WTC11 (cell line): Measurements from ENCODE around the gene HGS. TPM values are rescaled to one million over a fixed set of nuclear protein-coding genes. Genes with fewer than 3 reads are reported as not detected.
A peak's percentile ranks its signal among the peaks of the same experiment; 100 is the strongest.

Source experiments
- ARID4B ChIP-seq: sonication (generic); formaldehyde crosslinking; IDR thresholded peaks from 2 replicates; pipeline ENCODE4 v1.8.0; 2023; ENCODE audit warnings: missing genetic modification reagents, mild to moderate bottlenecking, borderline replicate concordance
- ATF1 ChIP-seq: sonication (generic); formaldehyde crosslinking; IDR thresholded peaks from 2 replicates; pipeline ENCODE4 v1.8.1; 2023; ENCODE audit warnings: mild to moderate bottlenecking, moderate library complexity, missing genetic modification reagents
- CREM ChIP-seq: sonication (generic); formaldehyde crosslinking; IDR thresholded peaks from 2 replicates; pipeline ENCODE4 v1.8.1; 2022; ENCODE audit warnings: mild to moderate bottlenecking, missing genetic modification reagents, moderate library complexity
- ESRRA ChIP-seq: sonication (generic); formaldehyde crosslinking; IDR thresholded peaks from 2 replicates; pipeline ENCODE4 v1.8.1; 2022; ENCODE audit warnings: mild to moderate bottlenecking, missing genetic modification reagents, borderline replicate concordance
- FOXP4 ChIP-seq: sonication (generic); formaldehyde crosslinking; IDR thresholded peaks from 2 replicates; pipeline ENCODE4 v1.8.0; 2022; ENCODE audit warnings: mild to moderate bottlenecking, missing genetic modification reagents
- GRHL2 ChIP-seq: fragments of 250-450 bp; sonication (Bioruptor Pico); IDR thresholded peaks from 2 replicates; pipeline ENCODE4 v1.8.0; 2022; ENCODE audit warnings: mild to moderate bottlenecking, moderate library complexity; ENCODE audit not compliant: insufficient replicate concordance, severe bottlenecking
- HMGXB4 ChIP-seq: sonication (generic); formaldehyde crosslinking; IDR thresholded peaks from 2 replicates; pipeline ENCODE4 v1.8.1; 2023; ENCODE audit warnings: mild to moderate bottlenecking, moderate library complexity, missing genetic modification reagents
- IRF2 ChIP-seq: sonication (generic); formaldehyde crosslinking; IDR thresholded peaks from 2 replicates; pipeline ENCODE4 v1.8.0; 2022; ENCODE audit warnings: low read depth, missing genetic modification reagents, borderline replicate concordance
- JUN ChIP-seq: sonication (generic); formaldehyde crosslinking; IDR thresholded peaks from 2 replicates; pipeline ENCODE4 v1.8.0; 2023; ENCODE audit warnings: mild to moderate bottlenecking, missing genetic modification reagents
- KAT7 ChIP-seq: sonication (generic); formaldehyde crosslinking; IDR thresholded peaks from 2 replicates; pipeline ENCODE4 v1.8.1; 2023; ENCODE audit warnings: missing genetic modification reagents, mild to moderate bottlenecking, borderline replicate concordance
- MYBL2 ChIP-seq: sonication (generic); formaldehyde crosslinking; IDR thresholded peaks from 2 replicates; pipeline ENCODE4 v1.8.1; 2023; ENCODE audit warnings: mild to moderate bottlenecking, moderate library complexity, missing genetic modification reagents
- NFE2L1 ChIP-seq: sonication (generic); formaldehyde crosslinking; IDR thresholded peaks from 2 replicates; pipeline ENCODE4 v1.8.1; 2023; ENCODE audit warnings: missing genetic modification reagents
- SOX15 ChIP-seq: fragments of 250-450 bp; sonication (Bioruptor Pico); IDR thresholded peaks from 2 replicates; pipeline ENCODE4 v1.9.0; 2021; ENCODE audit warnings: mild to moderate bottlenecking
- TCF7 ChIP-seq: sonication (generic); formaldehyde crosslinking; IDR thresholded peaks from 2 replicates; pipeline ENCODE4 v1.8.0; 2022; ENCODE audit warnings: mild to moderate bottlenecking, low read depth, missing genetic modification reagents, moderate library complexity
- TEAD1 ChIP-seq: sonication (generic); formaldehyde crosslinking; IDR thresholded peaks from 2 replicates; pipeline ENCODE4 v1.8.0; 2022; ENCODE audit warnings: mild to moderate bottlenecking, missing genetic modification reagents
- USF1 ChIP-seq: sonication (generic); formaldehyde crosslinking; IDR thresholded peaks from 2 replicates; pipeline ENCODE4 v1.8.0; 2022; ENCODE audit warnings: mild to moderate bottlenecking, missing genetic modification reagents
- USF2 ChIP-seq: sonication (generic); formaldehyde crosslinking; IDR thresholded peaks from 2 replicates; pipeline ENCODE4 v1.8.1; 2023; ENCODE audit warnings: mild to moderate bottlenecking, missing genetic modification reagents, moderate library complexity
- ZBTB21 ChIP-seq: sonication (generic); formaldehyde crosslinking; IDR thresholded peaks from 2 replicates; pipeline ENCODE4 v1.8.1; 2023; ENCODE audit warnings: mild to moderate bottlenecking, missing genetic modification reagents, borderline replicate concordance
- ZNF219 ChIP-seq: sonication (generic); formaldehyde crosslinking; IDR thresholded peaks from 2 replicates; pipeline ENCODE4 v1.8.0; 2023; ENCODE audit warnings: missing genetic modification reagents, mild to moderate bottlenecking, borderline replicate concordance
- ZNF317 ChIP-seq: sonication (generic); formaldehyde crosslinking; IDR thresholded peaks from 2 replicates; pipeline ENCODE4 v1.8.1; 2023; ENCODE audit warnings: low read depth, mild to moderate bottlenecking, moderate library complexity, missing genetic modification reagents, borderline replicate concordance
- ZNF425 ChIP-seq: fragments of 250-450 bp; sonication (Bioruptor Pico); conservative IDR thresholded peaks from 2 replicates; pipeline ENCODE4 v1.9.0; 2021; ENCODE audit warnings: mild to moderate bottlenecking
- total RNA-seq: library from RNA; stranded (reverse); gene quantifications from 3 replicates; pipeline ENCODE4 v1.2.3, GENCODE V29; 2021

Gene HGS
- total RNA-seq, 1 experiment from 2014 or later = 113 TPM

- TF ChIP-seq ZNF317 (no peak), ATF1 (CRISPR knock-in tag) (no peak), ZNF219 (CRISPR knock-in tag) (no peak), CREM (no peak; the same call in 1 of the 2 replicates), SOX15 (CRISPR knock-in tag) (no peak), HMGXB4 (peak; percentile 73), MYBL2 (peak; percentile 61; the same call in 1 of the 2 replicates), IRF2 (CRISPR knock-in tag) (0 out of 2 replicates have a peak, but pooled peaks have one; percentile 45), ZBTB21 (no peak; the same call in 1 of the 2 replicates), TEAD1 (CRISPR knock-in tag) (peak; percentile 81; the same call in 1 of the 2 replicates), NFE2L1 (CRISPR knock-in tag) (peak; percentile 79), ARID4B (CRISPR knock-in tag) (peak; percentile 43; the same call in 1 of the 2 replicates), JUN (CRISPR knock-in tag) (peak; percentile 72; the same call in 1 of the 2 replicates), USF2 (CRISPR knock-in tag) (peak; percentile 44; the same call in 1 of the 2 replicates), KAT7 (CRISPR knock-in tag) (no peak), ZNF425 (CRISPR knock-in tag) (no peak), GRHL2 (no peak), TCF7 (CRISPR knock-in tag) (0 out of 2 replicates have a peak, but pooled peaks have one; percentile 33), ESRRA (CRISPR knock-in tag) (0 out of 2 replicates have a peak, but pooled peaks have one; percentile 47), FOXP4 (peak; percentile 68; the same call in 1 of the 2 replicates), USF1 (no peak)
Observed at GRCh38 chr17:81636505-81637288, 47.1 kb upstream of the HGS start, which contains the start of the genes NPLOC4 and TSPAN10 (continued).
